SIG-M5 treated with dmso at 0.1 percent for 504 hours (cell line): ENCODE measurements around the gene SH3GL1.

Experiments used
- DNase-seq: peaks from one replicate; lab custom pipeline; 2025; ENCODE audit not compliant: unreplicated experiment; lab: John Stamatoyannopoulos, UW

Gene SH3GL1

DNA sequence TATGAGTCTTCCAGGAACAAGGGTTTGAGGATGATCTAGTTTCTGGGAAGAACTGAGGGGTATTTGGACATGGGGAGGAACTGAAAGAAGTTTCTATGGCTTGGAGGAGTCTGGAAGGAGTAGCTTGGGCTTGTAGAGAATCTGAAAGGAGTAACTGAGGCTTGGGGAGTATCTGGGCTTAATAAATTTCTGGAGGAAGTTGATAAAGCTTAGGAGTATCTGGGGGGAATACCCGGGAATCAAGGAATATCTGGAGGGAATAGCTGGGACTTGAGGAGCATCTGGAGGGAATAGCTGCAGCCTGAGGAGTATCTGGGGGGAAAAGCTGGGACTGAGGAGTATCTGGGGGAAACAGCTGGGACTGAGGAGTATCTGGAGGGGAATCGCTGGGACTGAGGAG lies 79.9 kb downstream of the SH3GL1 start:
- DNase-seq: no peak

DNA sequence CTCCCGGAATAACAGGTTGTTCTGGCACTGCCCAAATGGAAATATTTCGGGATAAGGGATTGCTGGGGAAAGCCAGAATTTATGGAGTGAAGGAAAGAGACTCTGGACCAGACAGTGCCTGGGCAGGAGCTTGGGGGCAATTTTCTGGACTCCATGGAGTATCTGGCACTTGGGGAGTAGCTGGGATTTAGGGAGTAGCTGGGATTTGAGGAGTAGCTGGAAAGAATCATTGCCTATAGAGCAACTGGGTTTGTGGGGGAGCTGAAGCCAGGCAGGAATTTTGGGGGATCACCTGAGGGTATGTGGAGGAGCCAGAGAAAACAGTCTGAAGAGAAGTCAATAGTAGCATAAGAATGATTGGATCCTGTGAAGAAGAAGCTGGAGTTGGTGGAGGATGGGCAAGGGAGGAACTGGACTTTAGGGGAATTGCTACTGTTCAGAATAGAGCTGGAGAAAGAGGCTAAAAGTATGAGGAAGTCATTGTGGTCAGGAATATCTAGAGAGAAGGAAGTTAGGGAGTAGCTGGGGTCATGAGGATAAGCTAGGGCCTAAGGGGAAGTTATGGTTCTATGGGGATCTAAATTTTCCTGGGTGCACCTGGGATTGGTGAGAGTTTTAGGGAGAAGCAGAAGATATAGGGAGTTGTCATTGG lies 81.2 kb downstream of the SH3GL1 start:
- no peak for DNase-seq

DNA sequence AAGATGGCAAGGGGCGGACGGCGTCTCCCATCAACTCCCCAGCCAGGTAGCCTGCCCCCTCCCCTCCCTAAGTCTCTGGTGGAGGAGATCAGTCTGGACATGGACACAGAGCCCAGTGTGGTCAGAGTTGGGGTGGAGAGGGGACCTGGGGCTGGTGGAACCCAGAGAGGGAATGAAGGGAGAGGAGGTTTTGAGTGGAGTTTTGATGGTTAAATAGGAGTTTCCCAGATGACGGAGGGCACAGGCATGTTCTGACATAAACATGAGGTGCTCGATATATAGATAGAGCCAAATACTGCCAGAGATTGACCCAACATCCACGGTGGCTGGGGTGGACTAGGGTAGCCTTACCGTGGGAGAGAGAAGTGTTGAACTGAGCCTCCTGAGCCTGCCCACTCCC lies 81.9 kb downstream of the SH3GL1 start:
- DNase-seq: no peak

DNA sequence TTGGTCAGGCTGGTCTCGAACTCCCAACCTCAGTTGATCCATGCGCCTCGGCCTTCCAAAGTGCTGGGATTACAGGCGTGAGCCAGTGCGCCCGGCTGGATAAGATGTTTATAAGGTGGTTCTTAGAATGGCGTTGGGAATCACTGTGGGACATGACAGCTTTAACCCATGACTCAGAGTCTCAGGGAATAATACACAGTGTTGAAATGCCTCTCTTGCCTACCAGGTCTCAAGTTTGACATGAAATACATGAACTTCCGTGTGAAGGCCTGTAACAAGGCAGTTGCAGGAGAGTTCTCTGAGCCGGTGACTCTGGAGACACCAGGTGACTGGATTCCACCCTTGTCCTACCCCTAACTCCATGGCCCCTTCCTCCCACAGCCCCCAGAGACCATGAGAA lies 83.4 kb downstream of the SH3GL1 start:
- DNase-seq: no peak

DNA sequence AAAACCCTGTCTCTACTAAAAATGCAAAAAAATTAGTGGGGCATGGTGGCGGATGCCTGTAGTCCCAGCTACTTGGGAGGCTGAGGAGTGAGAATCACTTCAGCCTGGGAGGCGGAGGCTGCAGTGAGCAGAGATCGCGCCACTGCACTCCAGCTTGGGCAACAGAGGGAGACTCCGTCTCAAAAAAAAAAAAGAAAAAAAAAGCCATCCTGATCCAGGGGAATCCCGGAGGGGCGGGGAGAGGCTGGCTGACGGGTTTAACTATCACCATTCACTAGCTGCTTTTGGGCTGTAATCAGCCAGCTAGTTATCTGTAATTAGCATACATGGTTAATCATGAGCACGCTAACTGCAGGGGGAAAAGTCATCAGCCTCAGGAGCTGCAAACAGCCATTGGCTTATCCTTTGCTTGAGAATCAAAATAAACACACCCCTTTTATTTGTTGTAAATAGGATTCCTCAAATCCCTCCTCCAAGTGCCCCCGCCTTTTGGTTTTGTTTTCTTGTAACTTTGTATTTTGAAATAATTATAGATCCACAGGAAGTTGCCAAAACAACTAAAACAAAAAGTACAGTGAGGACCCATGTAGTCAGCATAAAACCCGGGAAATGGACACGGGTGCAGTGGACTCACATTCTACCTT lies 86.4 kb downstream of the SH3GL1 start:
- DNase-seq: no peak
